LNCAP (cell line): ENCODE results near the gene GNA14.

ENCODE experiments used
- CTCF ChIP-seq: fragments of 450-650 bp; IDR thresholded peaks from 2 replicates; pipeline ENCODE4 v1.5.1; 2017; ENCODE audit warnings: mild to moderate bottlenecking

Gene GNA14

GRCh38 chr9:77534376-77535057, 113.6 kb downstream of the GNA14 start:
- TF ChIP-seq CTCF = no peak

- no peak for TF ChIP-seq CTCF
These were observed 114.5 kb downstream of the GNA14 start for GRCh38 chr9:77533671-77534070.

GRCh38 chr9:77532607-77533006, 115.5 kb downstream of the GNA14 start:
- TF ChIP-seq CTCF = no peak

GRCh38 chr9:77531400-77531799, 116.7 kb downstream of the GNA14 start:
- TF ChIP-seq CTCF = no peak

- TF ChIP-seq CTCF = no peak
These were observed 124.2 kb downstream of the GNA14 start for GRCh38 chr9:77523891-77524290.

- no peak for TF ChIP-seq CTCF
These were observed 127.0 kb downstream of the GNA14 start for GRCh38 chr9:77521091-77521490.

- no peak for TF ChIP-seq CTCF
These were observed 129.4 kb downstream of the GNA14 start for GRCh38 chr9:77518688-77519087.

GRCh38 chr9:77516781-77517180, 131.3 kb downstream of the GNA14 start:
- no peak for TF ChIP-seq CTCF
